ENCODE measurements around the gene PCSK5. TPM values are rescaled to one million over a fixed set of nuclear protein-coding genes. Genes with fewer than 3 reads are reported as not detected.

The PCSK5 gene
- total and polyA plus RNA-seq, 2 experiments from 2014 or later, result 59.1 to 71.7 TPM

GRCh38 chr9:76289703-76290102 is 399.2 kb downstream of the PCSK5 start:
- DNase-seq (ENCODE audit: low spot score), result no peak
- Histone ChIP-seq H3K4me2 (no peak overlapping the region), H3K4me1 (ENCODE audit: insufficient read depth) (no peaks in the 10 kb centered on the region), H3K9me2 (replicated peaks; ENCODE audit: insufficient read depth) (no peaks in the 10 kb centered on the region), H3K36me3 (replicated peaks; ENCODE audit: insufficient read depth, low read depth) (no peaks in the 10 kb centered on the region), H3K79me2 (no peaks in the 10 kb centered on the region), H3K27ac (no peak overlapping the region), H3K27me3 (no peaks in the 10 kb centered on the region), H2AFZ (no peak overlapping the region), H4K20me1 (ENCODE audit: insufficient read depth, poor library complexity, severe bottlenecking) (no peaks in the 10 kb centered on the region), H3K4me3 (no peak overlapping the region), H3K9me3 (ENCODE audit: low read depth) (no peaks in the 10 kb centered on the region)
- TF ChIP-seq EZH2phosphoT487 (IDR thresholded peaks at IDR 0.05; ENCODE audit: low read depth, severe bottlenecking, unreplicated experiment) (no peak), EZH2 (IDR thresholded peaks at IDR 0.05; ENCODE audit: borderline replicate concordance) (no peak), CTCF (IDR thresholded peaks at IDR 0.05; ENCODE audit: poor library complexity) (no peak)

GRCh38 chr9:76290555-76290954 is 400.1 kb downstream of the PCSK5 start:
- TF ChIP-seq CTCF (IDR thresholded peaks at IDR 0.05; ENCODE audit: poor library complexity) (no peak), EZH2 (IDR thresholded peaks at IDR 0.05; ENCODE audit: borderline replicate concordance) (no peak), EZH2phosphoT487 (IDR thresholded peaks at IDR 0.05; ENCODE audit: low read depth, severe bottlenecking, unreplicated experiment) (no peak)
- 90% methylated on average over 2 of the region's 2 CpGs for WGBS (ENCODE audit: low lambda C conversion rate, missing lambda C conversion rate)

GRCh38 chr9:76292246-76292645 is 401.8 kb downstream of the PCSK5 start:
- H3K4me3 ChIP-seq, result no peak overlapping the region
- no peak overlapping the region for H3K27ac ChIP-seq
- H3K9me3 ChIP-seq (ENCODE audit: low read depth), result no peaks in the 10 kb centered on the region
- DNase-seq (ENCODE audit: low spot score), result no peak
- no peaks in the 10 kb centered on the region for H3K36me3 ChIP-seq (replicated peaks; ENCODE audit: insufficient read depth, low read depth)
- no peak overlapping the region for H3K4me2 ChIP-seq
- no peaks in the 10 kb centered on the region for H4K20me1 ChIP-seq (ENCODE audit: insufficient read depth, poor library complexity, severe bottlenecking)
- H2AFZ ChIP-seq, result no peak overlapping the region
- peaks cover 4% of the 10 kb centered on the region for H3K4me1 ChIP-seq (ENCODE audit: insufficient read depth)
- H3K9me2 ChIP-seq (replicated peaks; ENCODE audit: insufficient read depth), result no peaks in the 10 kb centered on the region
- TF ChIP-seq EZH2phosphoT487 (IDR thresholded peaks at IDR 0.05; ENCODE audit: low read depth, severe bottlenecking, unreplicated experiment) (no peak), EZH2 (IDR thresholded peaks at IDR 0.05; ENCODE audit: borderline replicate concordance) (no peak), CTCF (IDR thresholded peaks at IDR 0.05; ENCODE audit: poor library complexity) (no peak)
- WGBS (ENCODE audit: low lambda C conversion rate, missing lambda C conversion rate), result 80% methylated on average over 7 of the region's 7 CpGs
- no peaks in the 10 kb centered on the region for H3K27me3 ChIP-seq
- no peaks in the 10 kb centered on the region for H3K79me2 ChIP-seq

More at GRCh38 chr9:76290555-76290954, 400.1 kb downstream of the PCSK5 start:
- H3K27ac ChIP-seq, result no peak overlapping the region
- no peaks in the 10 kb centered on the region for H3K27me3 ChIP-seq
- H2AFZ ChIP-seq, result no peak overlapping the region
- H3K79me2 ChIP-seq, result no peaks in the 10 kb centered on the region
- H3K4me2 ChIP-seq, result no peak overlapping the region
- no peaks in the 10 kb centered on the region for H3K4me1 ChIP-seq (ENCODE audit: insufficient read depth)
- DNase-seq (ENCODE audit: low spot score), result no peak
- H3K4me3 ChIP-seq, result no peak overlapping the region
- no peaks in the 10 kb centered on the region for H3K9me3 ChIP-seq (ENCODE audit: low read depth)
- no peaks in the 10 kb centered on the region for H4K20me1 ChIP-seq (ENCODE audit: insufficient read depth, poor library complexity, severe bottlenecking)
- no peaks in the 10 kb centered on the region for H3K36me3 ChIP-seq (replicated peaks; ENCODE audit: insufficient read depth, low read depth)
- no peaks in the 10 kb centered on the region for H3K9me2 ChIP-seq (replicated peaks; ENCODE audit: insufficient read depth)

GRCh38 chr9:76292658-76293057 is 402.2 kb downstream of the PCSK5 start:
- Histone ChIP-seq H2AFZ (no peak overlapping the region), H3K27me3 (no peaks in the 10 kb centered on the region), H3K36me3 (replicated peaks; ENCODE audit: insufficient read depth, low read depth) (no peaks in the 10 kb centered on the region), H3K79me2 (no peaks in the 10 kb centered on the region), H3K27ac (no peak overlapping the region), H3K4me1 (ENCODE audit: insufficient read depth) (peaks cover 8% of the 10 kb centered on the region), H4K20me1 (ENCODE audit: insufficient read depth, poor library complexity, severe bottlenecking) (no peaks in the 10 kb centered on the region), H3K9me3 (ENCODE audit: low read depth) (no peaks in the 10 kb centered on the region), H3K9me2 (replicated peaks; ENCODE audit: insufficient read depth) (no peaks in the 10 kb centered on the region), H3K4me2 (no peak overlapping the region), H3K4me3 (no peak overlapping the region)
- TF ChIP-seq EZH2phosphoT487 (IDR thresholded peaks at IDR 0.05; ENCODE audit: low read depth, severe bottlenecking, unreplicated experiment) (no peak), EZH2 (IDR thresholded peaks at IDR 0.05; ENCODE audit: borderline replicate concordance) (no peak), CTCF (IDR thresholded peaks at IDR 0.05; ENCODE audit: poor library complexity) (no peak)
- no peak for DNase-seq (ENCODE audit: low spot score)
- 84% methylated on average over 5 of the region's 5 CpGs for WGBS (ENCODE audit: low lambda C conversion rate, missing lambda C conversion rate)
